ENCODE data around the gene SH3BP5L. TPM values are rescaled to one million over a fixed set of nuclear protein-coding genes. Genes with fewer than 3 reads are reported as not detected.

Gene SH3BP5L
- total and polyA plus RNA-seq, 10 of the 15 experiments (the other 5 are each of a cell fraction or from before 2014, with no cell fraction given), result 1.1 to 22.8 (median 10.9) TPM

GRCh38 chr1:248838357-248839167 is 12.8 kb upstream of the SH3BP5L start (continued):
- TF ChIP-seq EGR1 (IDR thresholded peaks at IDR 0.05; ENCODE audit: borderline replicate concordance in 1 of 2, low read depth in 2 of 2, low read length in 2 of 2) (no peak; a peak in 1 of 3 replicates), CBX5 (IDR thresholded peaks at IDR 0.05; ENCODE audit: low read depth) (no peak), BCL11A (IDR thresholded peaks at IDR 0.05; ENCODE audit: low read depth, low read length) (no peak), IKZF2 (IDR thresholded peaks at IDR 0.05) (peak in 1 of 2 experiments; percentile 3; a peak in 1 of 4 replicates), ESRRA (IDR thresholded peaks at IDR 0.05; ENCODE audit: low read length) (no peak), RCOR1 (conservative IDR thresholded peaks at IDR 0.05; ENCODE audit: low read depth, low read length) (no peak), JUNB (IDR thresholded peaks at IDR 0.05) (no peak), MTA3 (IDR thresholded peaks at IDR 0.05; ENCODE audit: borderline replicate concordance, low read length) (no peak), TAF1 (IDR thresholded peaks at IDR 0.05; ENCODE audit: borderline replicate concordance, low read depth, low read length) (peak; percentile 90), HDAC6 (IDR thresholded peaks at IDR 0.05; ENCODE audit: unreplicated experiment) (peak; percentile 52), NFIC (IDR thresholded peaks at IDR 0.05; ENCODE audit: low read depth, low read length) (no peak), ATF3 (IDR thresholded peaks at IDR 0.05; ENCODE audit: borderline replicate concordance, extremely low read depth, low read depth, low read length) (no peak), ATF7 (IDR thresholded peaks at IDR 0.05; ENCODE audit: low read depth) (peak; percentile 79), LARP7 (IDR thresholded peaks at IDR 0.05) (peak; percentile 80), YBX1 (IDR thresholded peaks at IDR 0.05) (no peak), ZBTB4 (CRISPR knock-in tag; IDR thresholded peaks at IDR 0.05) (no peak; the same call in 1 of the 2 replicates), CREM (IDR thresholded peaks at IDR 0.05; ENCODE audit: low read depth) (peak; percentile 97), POU2F2 (IDR thresholded peaks at IDR 0.05; ENCODE audit: borderline replicate concordance, low read depth, low read length) (no peak; the same call in 2 of the 3 replicates), E2F4 (IDR thresholded peaks at IDR 0.05; ENCODE audit: low read depth, low read length) (no peak), FOS (IDR thresholded peaks at IDR 0.05; ENCODE audit: borderline replicate concordance, extremely low read depth, insufficient read length) (no peak), STAT3 (IDR thresholded peaks at IDR 0.05; ENCODE audit: low read depth, low read length) (no peak), MXI1 (IDR thresholded peaks at IDR 0.05; ENCODE audit: low read depth, low read length) (0 out of 2 replicates have a peak, but pooled peaks have one; percentile 25), SRF (IDR thresholded peaks at IDR 0.05; ENCODE audit: low read depth in 2 of 2, low read length in 2 of 2) (no peak), ETV6 (conservative IDR thresholded peaks at IDR 0.05 in 1 of 2, IDR thresholded peaks at IDR 0.05 in 1 of 2; ENCODE audit: borderline replicate concordance in 1 of 2, low read depth in 1 of 2) (no peak), GABPA (IDR thresholded peaks at IDR 0.05; ENCODE audit: low read depth) (no peak), NFXL1 (IDR thresholded peaks at IDR 0.05; ENCODE audit: borderline replicate concordance) (no peak), CREB1 (IDR thresholded peaks at IDR 0.05; ENCODE audit: low read depth) (peak; percentile 97), STAT1 (conservative IDR thresholded peaks at IDR 0.05) (no peak)
